Subcutaneous adipose tissue (tissue), 4 donors: Measurements from ENCODE around the gene KDM5C. TPM values are rescaled to one million over a fixed set of nuclear protein-coding genes. Genes with fewer than 3 reads are reported as not detected.

ENCODE experiments used
- total RNA-seq, 4 donors: library from RNA; depleted of rRNA; stranded (reverse); fragments of >200 nt; gene quantifications; one replicate each; pipeline ENCODE4 v1.1.0, GENCODE V29; 2016
- TF ChIP-seq, protein P1 (sequence below): fragments of 450-650 bp; IDR thresholded peaks from one replicate; pipeline ENCODE4 v1.5.1; 2016; ENCODE audit warnings: low read depth, mild to moderate bottlenecking, control low read depth, antibody characterized with exemption, moderate library complexity

KDM5C gene
- total RNA-seq, 4 donors from 2014 or later: 43.7 to 71.6 (median 48.8) TPM

DNA sequence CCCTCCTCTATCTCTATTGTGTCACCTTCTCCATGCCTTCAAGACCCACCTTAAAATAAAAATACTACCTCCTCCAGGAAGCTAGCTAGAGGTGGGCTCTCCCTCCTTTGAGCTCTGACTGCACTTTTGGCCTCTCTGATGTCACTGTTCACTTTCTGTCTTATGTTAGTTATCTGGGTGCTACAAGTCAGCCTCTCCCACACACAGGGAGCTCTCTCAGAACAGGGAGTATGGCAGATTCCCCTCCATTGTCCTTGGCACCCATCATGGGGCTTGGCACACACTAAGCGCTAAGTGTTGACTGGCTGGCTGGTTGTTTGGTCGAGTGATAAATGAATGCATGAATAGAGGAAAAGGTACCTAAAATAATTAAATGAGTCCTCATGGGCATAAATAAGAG, 21.2 kb upstream of the KDM5C start:
- TF ChIP-seq, protein P1, sequence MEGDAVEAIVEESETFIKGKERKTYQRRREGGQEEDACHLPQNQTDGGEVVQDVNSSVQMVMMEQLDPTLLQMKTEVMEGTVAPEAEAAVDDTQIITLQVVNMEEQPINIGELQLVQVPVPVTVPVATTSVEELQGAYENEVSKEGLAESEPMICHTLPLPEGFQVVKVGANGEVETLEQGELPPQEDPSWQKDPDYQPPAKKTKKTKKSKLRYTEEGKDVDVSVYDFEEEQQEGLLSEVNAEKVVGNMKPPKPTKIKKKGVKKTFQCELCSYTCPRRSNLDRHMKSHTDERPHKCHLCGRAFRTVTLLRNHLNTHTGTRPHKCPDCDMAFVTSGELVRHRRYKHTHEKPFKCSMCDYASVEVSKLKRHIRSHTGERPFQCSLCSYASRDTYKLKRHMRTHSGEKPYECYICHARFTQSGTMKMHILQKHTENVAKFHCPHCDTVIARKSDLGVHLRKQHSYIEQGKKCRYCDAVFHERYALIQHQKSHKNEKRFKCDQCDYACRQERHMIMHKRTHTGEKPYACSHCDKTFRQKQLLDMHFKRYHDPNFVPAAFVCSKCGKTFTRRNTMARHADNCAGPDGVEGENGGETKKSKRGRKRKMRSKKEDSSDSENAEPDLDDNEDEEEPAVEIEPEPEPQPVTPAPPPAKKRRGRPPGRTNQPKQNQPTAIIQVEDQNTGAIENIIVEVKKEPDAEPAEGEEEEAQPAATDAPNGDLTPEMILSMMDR: no peak

DNA sequence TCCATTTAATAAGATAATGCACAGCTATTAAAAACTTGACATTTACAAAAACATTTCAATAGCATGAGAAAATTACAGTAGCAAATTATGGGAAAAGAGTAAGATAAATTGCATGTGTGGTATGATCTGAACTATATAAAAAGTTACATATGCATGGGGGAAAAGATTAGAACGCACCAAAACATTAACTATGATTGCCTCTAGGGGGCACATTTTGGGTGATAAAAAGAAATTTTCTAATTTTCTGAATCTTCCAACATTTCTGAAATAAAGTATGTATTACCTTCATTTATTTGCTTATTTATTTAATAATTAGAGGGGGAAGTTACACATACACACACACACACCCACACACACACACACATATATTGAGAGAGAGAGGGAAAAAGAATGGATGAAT, 19.6 kb upstream of the KDM5C start:
- TF ChIP-seq, protein P1: no peak

DNA sequence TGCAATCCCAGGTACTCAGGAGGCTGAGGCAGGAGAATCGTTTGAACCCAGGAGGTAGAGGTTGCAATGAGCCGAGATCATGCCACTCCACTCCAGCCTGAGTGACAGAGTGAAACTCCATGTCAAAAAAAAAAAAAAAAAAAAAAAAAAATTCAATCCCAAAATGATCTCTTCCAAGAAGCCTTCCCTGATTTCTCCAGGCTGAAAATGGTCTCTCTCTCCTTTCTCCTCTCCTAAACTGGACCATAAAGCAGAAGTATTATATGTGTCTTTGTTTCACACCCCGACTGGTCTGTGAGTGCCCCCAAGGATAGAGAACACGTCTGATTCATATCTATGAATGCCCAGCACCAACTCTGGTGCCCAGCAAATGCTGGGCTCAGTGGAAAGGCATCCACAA, 17.3 kb upstream of the KDM5C start:
- TF ChIP-seq, protein P1: no peak

DNA sequence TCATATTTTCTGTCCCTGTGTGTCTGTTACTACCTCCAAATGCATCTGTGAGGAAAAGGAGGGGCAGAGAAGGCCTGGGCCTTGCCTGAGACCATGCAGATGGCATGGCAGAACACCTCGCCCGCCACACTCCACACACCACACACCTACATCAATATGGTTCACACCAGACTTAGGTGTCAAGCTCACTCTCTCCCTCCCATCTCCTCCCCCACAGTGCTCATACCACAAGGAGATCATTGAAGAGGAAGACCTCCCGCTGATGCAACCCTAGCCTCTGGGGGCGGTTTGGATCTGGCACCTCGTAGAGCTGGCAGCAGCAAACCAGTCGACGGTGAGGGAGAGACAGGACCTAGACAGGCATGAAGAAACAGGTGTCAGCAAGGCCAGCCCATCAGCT, 16.6 kb upstream of the KDM5C start:
- TF ChIP-seq, protein P1: no peak

DNA sequence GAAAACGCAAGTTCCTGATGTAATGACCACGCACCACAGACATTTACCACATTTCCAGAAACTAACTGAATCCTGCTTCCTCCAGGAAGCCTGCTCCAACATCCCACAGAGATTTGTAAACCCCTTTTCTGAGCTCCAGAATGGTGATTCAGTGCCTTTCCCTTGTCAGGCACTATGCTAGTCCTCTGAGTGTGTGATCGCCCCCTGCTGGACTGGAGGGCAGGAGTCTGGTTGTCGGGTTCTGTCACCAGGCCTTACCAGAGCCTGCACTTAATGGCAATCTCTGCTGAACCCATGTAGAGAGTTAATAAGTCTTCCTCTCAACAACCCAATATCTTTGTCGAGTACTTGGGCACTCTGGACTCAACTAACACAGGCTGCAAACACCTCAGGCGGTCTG, 14.5 kb upstream of the KDM5C start:
- TF ChIP-seq, protein P1: no peak

DNA sequence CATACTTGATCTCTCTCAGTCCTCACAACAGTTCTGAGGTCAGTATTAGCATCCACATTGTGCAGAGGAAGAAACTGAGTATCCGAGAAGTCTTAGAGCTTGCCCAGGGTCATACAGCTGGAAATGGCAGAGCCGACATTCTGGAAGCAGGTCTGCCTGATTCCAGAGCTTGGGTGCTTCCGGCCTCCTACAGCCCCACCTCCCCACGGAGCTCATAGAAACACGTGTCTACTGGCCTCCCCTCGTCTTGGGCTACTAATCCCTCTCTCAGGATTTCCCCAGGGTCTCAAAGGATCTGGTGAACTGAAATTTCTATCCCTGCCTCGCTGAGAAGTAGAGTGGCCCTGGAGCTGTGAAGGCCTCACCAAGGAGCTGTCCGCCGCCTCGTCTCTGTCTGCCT, 12.0 kb upstream of the KDM5C start:
- TF ChIP-seq, protein P1: no peak

DNA sequence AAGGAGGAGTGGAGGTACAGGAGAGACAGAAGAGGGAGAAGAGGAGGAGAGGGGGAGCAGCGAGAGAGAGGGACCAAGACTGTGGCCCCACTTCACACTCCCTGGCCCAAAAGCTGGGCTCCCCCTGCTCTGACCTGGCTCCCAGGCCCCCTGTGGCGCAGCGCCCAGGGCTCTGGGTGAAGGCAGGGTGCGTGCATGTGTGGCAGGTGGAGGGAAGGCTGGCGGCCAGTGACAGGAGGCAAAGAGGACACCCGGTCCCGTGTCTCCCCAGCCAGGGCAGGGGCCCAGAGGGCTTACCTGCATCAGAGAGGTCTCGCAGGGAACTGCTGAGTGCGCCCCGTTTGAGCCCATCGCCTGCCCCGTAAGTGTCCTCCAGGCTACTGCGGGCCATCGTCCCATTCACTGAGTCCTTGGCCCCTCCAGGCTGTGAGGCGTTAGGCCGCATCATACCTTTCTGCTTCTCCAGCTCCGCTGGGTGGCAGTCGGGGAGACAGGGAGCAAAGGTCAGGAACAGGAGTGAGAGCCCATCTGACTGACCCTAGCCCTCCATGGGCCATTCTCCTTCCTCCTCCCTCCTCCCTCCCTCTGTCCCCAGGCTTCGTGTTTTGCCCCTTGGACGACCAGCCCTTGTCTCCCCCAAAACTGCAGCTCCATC, 11.1 kb upstream of the KDM5C start:
- TF ChIP-seq, protein P1: no peak
